ENCODE results near the gene DYNC1I1. TPM values are rescaled to one million over a fixed set of nuclear protein-coding genes. Genes with fewer than 3 reads are reported as not detected.

DYNC1I1 gene
- total RNA-seq, 4 donors from 2014 or later = 1.9 to 17.9 (median 8.7) TPM

DNA sequence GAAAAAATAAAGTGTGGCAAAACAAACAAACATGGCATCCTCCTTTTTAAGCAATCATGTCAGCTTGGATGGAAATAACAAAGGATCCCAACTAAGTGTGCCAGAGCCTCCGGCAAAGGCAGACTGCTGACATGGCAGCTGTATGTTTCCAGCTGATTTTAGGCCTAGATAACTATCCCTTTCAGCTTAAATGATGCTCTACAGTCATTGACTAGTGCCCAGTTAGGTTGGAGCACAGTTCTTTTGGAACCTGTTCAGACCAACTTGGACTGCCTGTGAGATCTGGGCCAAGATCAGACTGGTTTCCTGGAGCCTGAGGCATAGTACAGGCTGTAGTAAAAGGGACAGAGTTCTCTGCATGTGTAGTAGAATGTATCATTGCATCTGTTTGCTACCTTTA, 128.7 kb downstream of the DYNC1I1 start:
- no peaks in the 10 kb centered on the region for H3K9me3 ChIP-seq
- TF ChIP-seq, protein P1, sequence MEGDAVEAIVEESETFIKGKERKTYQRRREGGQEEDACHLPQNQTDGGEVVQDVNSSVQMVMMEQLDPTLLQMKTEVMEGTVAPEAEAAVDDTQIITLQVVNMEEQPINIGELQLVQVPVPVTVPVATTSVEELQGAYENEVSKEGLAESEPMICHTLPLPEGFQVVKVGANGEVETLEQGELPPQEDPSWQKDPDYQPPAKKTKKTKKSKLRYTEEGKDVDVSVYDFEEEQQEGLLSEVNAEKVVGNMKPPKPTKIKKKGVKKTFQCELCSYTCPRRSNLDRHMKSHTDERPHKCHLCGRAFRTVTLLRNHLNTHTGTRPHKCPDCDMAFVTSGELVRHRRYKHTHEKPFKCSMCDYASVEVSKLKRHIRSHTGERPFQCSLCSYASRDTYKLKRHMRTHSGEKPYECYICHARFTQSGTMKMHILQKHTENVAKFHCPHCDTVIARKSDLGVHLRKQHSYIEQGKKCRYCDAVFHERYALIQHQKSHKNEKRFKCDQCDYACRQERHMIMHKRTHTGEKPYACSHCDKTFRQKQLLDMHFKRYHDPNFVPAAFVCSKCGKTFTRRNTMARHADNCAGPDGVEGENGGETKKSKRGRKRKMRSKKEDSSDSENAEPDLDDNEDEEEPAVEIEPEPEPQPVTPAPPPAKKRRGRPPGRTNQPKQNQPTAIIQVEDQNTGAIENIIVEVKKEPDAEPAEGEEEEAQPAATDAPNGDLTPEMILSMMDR (IDR thresholded peaks at IDR 0.05) = no peak
- no peak for TF ChIP-seq POLR2A (IDR thresholded peaks at IDR 0.05)
- H3K4me3 ChIP-seq = no peak overlapping the region
- DNase-seq = no peak
- no peaks in the 10 kb centered on the region for H3K36me3 ChIP-seq
- H3K27me3 ChIP-seq = no peaks in the 10 kb centered on the region
- H3K27ac ChIP-seq = no peak overlapping the region
- intact Hi-C loops (cut with DNase I; ENCODE audit: low total_unique reads) = no loop called here
- H3K4me1 ChIP-seq = no peaks in the 10 kb centered on the region

DNA sequence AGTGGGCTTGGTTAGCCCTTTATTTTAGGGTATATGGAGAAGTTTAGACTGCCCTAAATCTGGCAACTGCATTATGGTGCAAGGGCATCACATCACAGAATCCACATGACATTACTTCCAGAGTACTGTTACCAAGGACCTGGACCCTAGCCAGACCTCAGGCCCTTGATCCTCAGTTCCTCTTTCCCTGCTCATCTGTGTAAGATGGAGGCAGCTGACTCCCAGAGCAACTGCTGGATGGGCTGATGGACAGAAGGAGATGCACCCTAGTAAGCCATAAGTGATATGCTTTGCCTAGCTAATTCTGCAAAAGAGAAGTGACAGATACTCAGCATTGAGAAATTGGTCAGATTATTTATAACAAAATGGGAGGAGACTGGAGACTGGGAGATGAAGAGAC, 131.7 kb downstream of the DYNC1I1 start:
- TF ChIP-seq, protein P1 (IDR thresholded peaks at IDR 0.05) = no peak
- no peak for TF ChIP-seq POLR2A (IDR thresholded peaks at IDR 0.05)
- Histone ChIP-seq H3K27ac (no peak overlapping the region), H3K4me3 (no peak overlapping the region), H3K27me3 (no peaks in the 10 kb centered on the region), H3K4me1 (no peaks in the 10 kb centered on the region), H3K36me3 (no peaks in the 10 kb centered on the region), H3K9me3 (no peaks in the 10 kb centered on the region)
- no peak for DNase-seq
- intact Hi-C loops (cut with DNase I; ENCODE audit: low total_unique reads) = no loop called here

DNA sequence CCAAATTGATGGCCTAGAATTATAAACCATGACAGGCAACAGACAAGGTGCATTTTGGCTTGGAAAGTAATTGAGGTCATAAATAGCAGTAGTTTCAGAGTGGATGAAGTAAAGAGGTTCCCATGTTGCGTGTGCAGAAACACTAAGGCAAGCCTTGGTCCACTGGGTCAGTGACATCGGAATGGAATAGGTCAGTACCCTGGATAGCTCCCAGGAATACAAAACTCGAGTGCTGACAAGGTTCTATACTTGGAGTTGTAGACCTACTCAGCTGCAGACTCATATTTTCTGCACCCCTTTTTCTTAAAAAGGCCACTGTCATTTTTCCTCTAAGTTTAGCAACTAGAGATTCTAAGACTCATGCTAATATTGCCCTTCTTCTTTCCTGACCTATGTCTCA, 132.8 kb downstream of the DYNC1I1 start:
- Histone ChIP-seq H3K4me3 (no peak overlapping the region), H3K27ac (no peak overlapping the region), H3K36me3 (no peaks in the 10 kb centered on the region), H3K27me3 (no peaks in the 10 kb centered on the region), H3K9me3 (no peaks in the 10 kb centered on the region), H3K4me1 (no peaks in the 10 kb centered on the region)
- TF ChIP-seq POLR2A (IDR thresholded peaks at IDR 0.05) = no peak
- TF ChIP-seq, protein P1 (IDR thresholded peaks at IDR 0.05) = no peak
- intact Hi-C loops (cut with DNase I; ENCODE audit: low total_unique reads) = no loop called here
- no peak for DNase-seq

DNA sequence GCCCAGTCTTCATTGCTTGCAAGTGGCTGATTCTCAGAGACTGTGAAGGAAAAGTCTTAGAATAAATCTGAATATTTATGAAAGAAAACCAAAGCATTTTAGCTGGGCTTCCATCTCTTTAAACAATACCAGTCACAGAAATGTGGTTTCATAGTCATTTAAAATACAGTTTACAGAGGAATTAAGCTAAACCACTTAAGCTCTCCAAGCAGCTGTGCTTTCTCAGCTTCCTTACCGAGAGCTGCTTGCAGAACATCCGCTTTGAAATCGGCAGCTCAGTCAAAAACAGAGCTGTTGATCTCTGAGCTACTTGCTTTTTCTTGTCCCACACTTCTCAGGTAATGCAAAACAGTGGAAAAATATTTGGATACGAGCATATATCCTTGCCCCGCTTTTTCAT, 134.5 kb downstream of the DYNC1I1 start:
- Histone ChIP-seq H3K27ac (no peak overlapping the region), H3K4me3 (no peak overlapping the region), H3K27me3 (no peaks in the 10 kb centered on the region), H3K9me3 (no peaks in the 10 kb centered on the region), H3K4me1 (no peaks in the 10 kb centered on the region), H3K36me3 (no peaks in the 10 kb centered on the region)
- DNase-seq = no peak
- TF ChIP-seq, protein P1 (IDR thresholded peaks at IDR 0.05) = no peak
- no peak for TF ChIP-seq POLR2A (IDR thresholded peaks at IDR 0.05)
- intact Hi-C loops (cut with DNase I; ENCODE audit: low total_unique reads) = no loop called here

DNA sequence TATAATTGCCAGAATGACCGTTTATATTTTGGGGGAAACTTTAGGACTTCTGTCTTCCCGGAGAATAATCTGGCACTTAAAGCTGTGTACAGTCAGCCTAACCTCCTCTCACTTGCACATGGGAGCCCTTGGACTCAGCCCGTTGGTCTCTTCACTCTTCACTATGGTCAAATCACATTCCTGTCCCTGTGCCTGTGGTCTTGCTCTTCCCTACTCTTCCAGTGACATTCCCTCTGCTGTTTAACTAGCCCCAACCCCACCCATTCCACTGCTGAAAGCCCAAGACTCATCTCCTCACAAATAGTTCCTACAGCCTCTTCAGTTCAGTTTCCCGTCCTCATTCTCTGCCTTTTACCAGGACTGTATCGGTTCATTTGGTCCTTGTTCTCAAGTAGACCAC, 135.0 kb downstream of the DYNC1I1 start:
- H3K4me1 ChIP-seq = no peaks in the 10 kb centered on the region
- no peak overlapping the region for H3K27ac ChIP-seq
- TF ChIP-seq POLR2A (IDR thresholded peaks at IDR 0.05) = no peak
- TF ChIP-seq, protein P1 (IDR thresholded peaks at IDR 0.05) = no peak
- DNase-seq = no peak
- no peaks in the 10 kb centered on the region for H3K9me3 ChIP-seq
- H3K4me3 ChIP-seq = no peak overlapping the region
- H3K36me3 ChIP-seq = no peaks in the 10 kb centered on the region
- intact Hi-C loops (cut with DNase I; ENCODE audit: low total_unique reads) = no loop called here
- H3K27me3 ChIP-seq = no peaks in the 10 kb centered on the region
